SU-DHL-6 (cell line): Measurements from ENCODE around the gene FAM168B.

Experiments
- EZH2phosphoT487 ChIP-seq: fragments of 200-600 bp; sonication (generic), shearing (Covaris generic); conservative IDR thresholded peaks from 2 replicates; pipeline ENCODE4 v1.6.1; 2018; ENCODE audit warnings: mild to moderate bottlenecking, antibody characterized with exemption, low read length, moderate library complexity, mixed read lengths
- TF ChIP-seq, protein P1 (sequence below): fragments of 200-600 bp; sonication (generic); IDR thresholded peaks from one replicate; pipeline ENCODE4 v1.5.1; 2017; ENCODE audit warnings: antibody characterized with exemption, mild to moderate bottlenecking, low read length, moderate library complexity; ENCODE audit not compliant: insufficient read depth, poor library complexity, severe bottlenecking

DNA sequence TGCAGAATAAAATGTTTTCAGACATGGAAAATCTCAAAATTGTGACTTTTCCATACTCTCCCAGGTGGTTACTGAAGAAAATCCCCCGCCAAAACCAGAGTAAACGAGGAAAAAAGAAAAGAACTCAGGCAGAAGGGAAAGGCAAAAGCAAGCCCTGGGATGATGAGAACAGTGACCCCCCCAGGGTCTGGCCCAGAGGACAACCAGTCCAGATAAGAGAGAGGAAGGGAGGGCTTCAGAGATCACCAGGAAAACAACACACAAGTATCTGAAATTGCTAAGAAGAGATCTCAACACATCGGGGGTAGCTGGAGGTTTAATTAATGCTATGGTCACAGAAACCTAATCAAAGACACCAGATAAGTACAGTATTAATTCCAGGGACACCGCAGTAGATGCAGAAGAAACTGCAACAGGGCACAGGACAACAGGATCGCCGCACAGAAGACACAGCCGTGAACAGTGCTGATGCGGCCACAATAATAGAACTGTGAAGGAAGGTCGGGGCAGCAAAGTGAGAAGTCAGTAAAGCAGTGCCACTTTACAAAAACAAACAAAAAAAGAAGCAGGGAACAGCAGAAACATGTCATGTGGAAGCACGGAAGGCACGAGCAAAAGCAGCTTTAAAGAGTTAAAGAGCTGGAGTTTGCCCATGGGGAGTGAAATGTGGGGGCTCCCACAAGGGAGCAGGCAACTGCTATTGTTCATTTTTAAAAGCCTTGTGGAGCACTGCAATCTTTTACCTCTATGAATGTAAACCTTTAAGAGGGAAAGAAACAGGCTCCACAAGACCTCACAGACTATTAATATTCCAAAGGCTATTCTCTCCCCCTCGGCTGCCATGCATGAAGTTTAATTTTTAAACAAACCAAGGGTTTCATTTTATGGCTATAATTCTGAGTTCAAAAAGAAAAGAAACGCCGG is 28.4 kb downstream of the FAM168B start:
- TF ChIP-seq, protein P1, sequence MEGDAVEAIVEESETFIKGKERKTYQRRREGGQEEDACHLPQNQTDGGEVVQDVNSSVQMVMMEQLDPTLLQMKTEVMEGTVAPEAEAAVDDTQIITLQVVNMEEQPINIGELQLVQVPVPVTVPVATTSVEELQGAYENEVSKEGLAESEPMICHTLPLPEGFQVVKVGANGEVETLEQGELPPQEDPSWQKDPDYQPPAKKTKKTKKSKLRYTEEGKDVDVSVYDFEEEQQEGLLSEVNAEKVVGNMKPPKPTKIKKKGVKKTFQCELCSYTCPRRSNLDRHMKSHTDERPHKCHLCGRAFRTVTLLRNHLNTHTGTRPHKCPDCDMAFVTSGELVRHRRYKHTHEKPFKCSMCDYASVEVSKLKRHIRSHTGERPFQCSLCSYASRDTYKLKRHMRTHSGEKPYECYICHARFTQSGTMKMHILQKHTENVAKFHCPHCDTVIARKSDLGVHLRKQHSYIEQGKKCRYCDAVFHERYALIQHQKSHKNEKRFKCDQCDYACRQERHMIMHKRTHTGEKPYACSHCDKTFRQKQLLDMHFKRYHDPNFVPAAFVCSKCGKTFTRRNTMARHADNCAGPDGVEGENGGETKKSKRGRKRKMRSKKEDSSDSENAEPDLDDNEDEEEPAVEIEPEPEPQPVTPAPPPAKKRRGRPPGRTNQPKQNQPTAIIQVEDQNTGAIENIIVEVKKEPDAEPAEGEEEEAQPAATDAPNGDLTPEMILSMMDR, result no peak
- TF ChIP-seq EZH2phosphoT487, result no peak
